Measurements from ENCODE around the gene MMUT. TPM values are rescaled to one million over a fixed set of nuclear protein-coding genes. Genes with fewer than 3 reads are reported as not detected.
"Not testable (repeated sequence)": the region's sequence is repeated elsewhere in the genome, so short reads cannot be mapped to it uniquely, and the experiment has no call there.

The MMUT gene
- total RNA-seq, 2 experiments from 2014 or later: 6.4 to 7.2 TPM

DNA sequence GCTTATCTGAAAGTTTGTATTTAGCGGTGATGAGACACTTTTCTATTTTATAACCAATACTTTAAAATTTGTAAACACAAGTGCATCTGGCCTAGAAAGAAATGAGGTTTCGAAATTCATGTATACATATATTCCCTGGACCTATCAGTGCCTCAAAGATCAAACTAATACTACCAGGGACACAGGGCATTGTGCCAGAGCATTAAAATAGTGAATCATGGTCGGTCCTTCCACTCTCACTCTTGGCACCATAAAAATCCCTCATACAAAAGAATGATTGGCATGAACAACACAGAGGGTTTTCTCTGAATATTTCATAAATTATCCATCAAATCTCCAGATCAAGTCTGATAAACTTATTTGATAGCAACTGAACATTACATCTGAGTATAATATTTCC is 62.0 kb downstream of the MMUT start:
- TF ChIP-seq, protein P1, sequence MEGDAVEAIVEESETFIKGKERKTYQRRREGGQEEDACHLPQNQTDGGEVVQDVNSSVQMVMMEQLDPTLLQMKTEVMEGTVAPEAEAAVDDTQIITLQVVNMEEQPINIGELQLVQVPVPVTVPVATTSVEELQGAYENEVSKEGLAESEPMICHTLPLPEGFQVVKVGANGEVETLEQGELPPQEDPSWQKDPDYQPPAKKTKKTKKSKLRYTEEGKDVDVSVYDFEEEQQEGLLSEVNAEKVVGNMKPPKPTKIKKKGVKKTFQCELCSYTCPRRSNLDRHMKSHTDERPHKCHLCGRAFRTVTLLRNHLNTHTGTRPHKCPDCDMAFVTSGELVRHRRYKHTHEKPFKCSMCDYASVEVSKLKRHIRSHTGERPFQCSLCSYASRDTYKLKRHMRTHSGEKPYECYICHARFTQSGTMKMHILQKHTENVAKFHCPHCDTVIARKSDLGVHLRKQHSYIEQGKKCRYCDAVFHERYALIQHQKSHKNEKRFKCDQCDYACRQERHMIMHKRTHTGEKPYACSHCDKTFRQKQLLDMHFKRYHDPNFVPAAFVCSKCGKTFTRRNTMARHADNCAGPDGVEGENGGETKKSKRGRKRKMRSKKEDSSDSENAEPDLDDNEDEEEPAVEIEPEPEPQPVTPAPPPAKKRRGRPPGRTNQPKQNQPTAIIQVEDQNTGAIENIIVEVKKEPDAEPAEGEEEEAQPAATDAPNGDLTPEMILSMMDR (IDR thresholded peaks at IDR 0.05): no peak
- H3K9me3 ChIP-seq (ENCODE audit: control insufficient read depth in 1 of 2, insufficient read depth in 1 of 2, low read length in 2 of 2): no peaks in the 10 kb centered on the region
- Mint-ChIP-seq H3K27ac (no peak overlapping the region), H3K36me3 (ENCODE audit: low read depth) (no peaks in the 10 kb centered on the region), H3K4me1 (ENCODE audit: low read depth) (no peaks in the 10 kb centered on the region), H3K9me3 (no peaks in the 10 kb centered on the region), H3K4me3 (no peak overlapping the region), H3K27me3 (peaks cover 20% of the 10 kb centered on the region)
- H3K4me3 ChIP-seq (ENCODE audit: low read length): no peak overlapping the region
- intact Hi-C loops (cut with DNase I, micrococcal nuclease): no loop called here
- POLR2A ChIA-PET: no interaction called here
- CTCF ChIA-PET: no interaction called here
- no peaks in the 10 kb centered on the region for H3K4me1 ChIP-seq (ENCODE audit: insufficient read depth, low read length)
- no peak for ATAC-seq (ENCODE audit: poor library complexity)
- no peaks in the 10 kb centered on the region for H3K27me3 ChIP-seq (ENCODE audit: control insufficient read depth in 1 of 2, insufficient read depth in 2 of 2, low read length in 2 of 2)
- DNase-seq: no peak
- H3K27ac ChIP-seq (ENCODE audit: low read depth in 1 of 2, low read length in 2 of 2): no peak overlapping the region
- no peaks in the 10 kb centered on the region for H3K36me3 ChIP-seq (ENCODE audit: insufficient read depth, low read length)

DNA sequence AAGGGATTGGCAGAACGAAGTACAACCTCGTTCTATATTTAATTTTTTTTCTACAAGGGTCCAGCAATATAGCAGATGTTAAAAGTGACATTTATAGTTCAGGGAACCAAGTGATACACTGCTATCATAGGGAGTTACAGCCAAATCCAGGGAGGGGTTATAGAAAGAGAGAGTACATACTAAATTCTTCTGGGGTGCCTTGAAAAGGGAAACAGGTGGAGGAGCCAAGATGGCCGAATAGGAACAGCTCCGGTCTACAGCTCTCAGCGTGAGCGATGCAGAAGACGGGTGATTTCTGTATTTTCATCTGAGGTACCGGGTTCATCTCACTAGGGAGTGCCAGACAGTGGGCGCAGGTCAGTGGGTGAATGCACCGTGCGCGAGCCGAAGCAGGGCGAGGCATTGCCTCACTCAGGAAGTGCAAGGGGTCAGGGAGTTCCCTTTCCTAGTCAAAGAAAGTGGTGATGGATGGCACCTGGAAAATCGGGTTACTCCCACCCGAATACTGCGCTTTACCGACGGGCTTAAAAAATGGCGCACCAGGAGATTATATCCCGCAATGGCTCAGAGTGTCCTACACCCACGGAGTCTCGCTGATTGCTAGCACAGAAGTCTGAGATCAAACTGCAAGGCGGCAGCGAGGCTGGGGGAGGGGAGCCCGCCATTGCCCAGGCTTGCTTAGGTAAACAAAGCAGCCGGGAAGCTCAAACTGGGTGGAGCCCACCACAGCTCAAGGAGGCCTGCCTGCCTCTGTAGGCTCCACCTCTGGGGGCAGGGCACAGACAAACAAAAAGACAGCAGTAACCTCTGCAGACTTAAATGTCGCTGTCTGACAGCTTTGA is 76.2 kb downstream of the MMUT start:
- H3K4me1 Mint-ChIP-seq (ENCODE audit: low read depth); CTCF ChIA-PET; H3K27me3 ChIP-seq (ENCODE audit: control insufficient read depth in 1 of 2, insufficient read depth in 2 of 2, low read length in 2 of 2); H3K36me3 ChIP-seq (ENCODE audit: insufficient read depth, low read length); ATAC-seq (ENCODE audit: poor library complexity); H3K4me3 Mint-ChIP-seq; H3K9me3 Mint-ChIP-seq; intact Hi-C loops (cut with DNase I, micrococcal nuclease); POLR2A ChIA-PET; H3K27ac Mint-ChIP-seq; DNase-seq; H3K27ac ChIP-seq (ENCODE audit: low read depth in 1 of 2, low read length in 2 of 2); H3K9me3 ChIP-seq (ENCODE audit: control insufficient read depth in 1 of 2, insufficient read depth in 1 of 2, low read length in 2 of 2); H3K4me3 ChIP-seq (ENCODE audit: low read length); H3K4me1 ChIP-seq (ENCODE audit: insufficient read depth, low read length); H3K36me3 Mint-ChIP-seq (ENCODE audit: low read depth); H3K27me3 Mint-ChIP-seq: not testable (repeated sequence)

DNA sequence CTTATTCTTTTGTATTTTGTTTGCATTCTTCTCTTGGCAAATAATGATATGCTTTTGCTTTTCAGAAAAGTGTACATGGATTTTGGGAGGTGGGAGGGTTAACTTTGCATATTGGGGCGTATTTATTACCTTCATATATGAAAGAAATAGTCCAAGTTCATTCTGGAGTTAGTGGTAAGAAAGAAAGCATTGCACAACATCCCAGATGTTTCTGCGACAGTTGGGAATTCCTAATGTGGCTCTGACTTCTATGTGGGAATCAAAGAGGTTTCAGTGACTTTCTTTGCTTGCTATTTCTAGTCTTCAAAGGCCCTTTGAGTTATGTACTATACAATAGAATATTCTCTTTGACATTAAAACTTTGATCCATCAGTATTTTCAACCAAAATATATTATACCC is 78.1 kb downstream of the MMUT start:
- TF ChIP-seq, protein P1 (IDR thresholded peaks at IDR 0.05): no peak
- Mint-ChIP-seq H3K4me1 (ENCODE audit: low read depth) (no peaks in the 10 kb centered on the region), H3K36me3 (ENCODE audit: low read depth) (no peaks in the 10 kb centered on the region), H3K27me3 (peaks cover 4% of the 10 kb centered on the region), H3K9me3 (peaks cover 6% of the 10 kb centered on the region), H3K27ac (no peak overlapping the region), H3K4me3 (no peak overlapping the region)
- Histone ChIP-seq H3K27me3 (ENCODE audit: control insufficient read depth in 1 of 2, insufficient read depth in 2 of 2, low read length in 2 of 2) (no peaks in the 10 kb centered on the region), H3K4me3 (ENCODE audit: low read length) (no peak overlapping the region), H3K4me1 (ENCODE audit: insufficient read depth, low read length) (no peaks in the 10 kb centered on the region), H3K9me3 (ENCODE audit: control insufficient read depth in 1 of 2, insufficient read depth in 1 of 2, low read length in 2 of 2) (peaks cover 0 to 5% of the 10 kb centered on the region in 2 experiments), H3K36me3 (ENCODE audit: insufficient read depth, low read length) (no peaks in the 10 kb centered on the region), H3K27ac (ENCODE audit: low read depth in 1 of 2, low read length in 2 of 2) (no peak overlapping the region)
- ChIA-PET POLR2A (no interaction called here), CTCF (no interaction called here)
- intact Hi-C loops (cut with DNase I, micrococcal nuclease): no loop called here
- ATAC-seq (ENCODE audit: poor library complexity): no peak
- no peak for DNase-seq

Other genes with a start within 250 kb of the MMUT start
- under 1 TPM; 0.14 to 0.30 TPM for gene CENPQ, start 117 bp upstream of the MMUT start, total RNA-seq
- gene GLYATL3, start 36.7 kb upstream of the MMUT start, total RNA-seq: not detected
- not detected for gene C6orf141, start 87.4 kb upstream of the MMUT start, total RNA-seq
- gene RHAG, start 173.6 kb upstream of the MMUT start, total RNA-seq: not detected